Measurements from ENCODE around the gene ARHGEF16.

The ARHGEF16 gene

DNA sequence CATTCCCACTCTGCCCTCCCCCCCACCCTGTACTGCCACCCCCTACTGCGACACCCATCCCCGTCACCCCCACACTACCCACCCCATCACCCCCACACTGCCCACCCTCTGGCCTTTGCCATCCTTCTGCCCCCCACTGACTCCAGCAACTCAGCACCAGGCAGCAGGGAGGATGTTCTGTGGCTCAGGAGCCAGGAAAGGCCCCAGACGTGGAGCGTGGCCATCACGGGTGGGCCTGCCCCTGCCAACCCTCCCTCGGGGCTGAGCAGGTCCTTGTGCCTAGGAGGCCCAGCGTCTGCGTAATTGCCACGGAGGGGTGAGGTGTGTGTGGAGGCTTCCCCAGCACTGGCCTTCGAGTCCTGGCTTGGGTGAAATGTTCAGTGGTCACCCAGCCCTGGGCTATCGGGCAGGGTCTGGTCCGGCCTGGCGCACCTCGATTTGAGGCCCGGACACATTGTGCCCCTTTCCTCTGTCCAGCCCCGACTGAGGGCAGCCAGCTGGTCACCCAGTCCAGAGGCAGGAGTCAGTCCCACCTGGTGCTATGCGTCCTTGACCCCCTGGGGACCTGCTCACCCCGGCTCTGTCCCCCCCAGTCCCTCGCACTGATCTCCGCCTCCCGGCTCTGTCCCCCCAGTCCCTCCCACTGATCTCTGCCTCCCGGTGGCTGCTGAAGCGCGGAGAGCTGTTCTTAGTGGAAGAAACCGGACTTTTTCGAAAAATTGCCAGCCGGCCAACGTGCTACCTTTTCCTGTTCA lies 23.0 kb downstream of the ARHGEF16 start:
- no peak overlapping the region for H2AFZ ChIP-seq

DNA sequence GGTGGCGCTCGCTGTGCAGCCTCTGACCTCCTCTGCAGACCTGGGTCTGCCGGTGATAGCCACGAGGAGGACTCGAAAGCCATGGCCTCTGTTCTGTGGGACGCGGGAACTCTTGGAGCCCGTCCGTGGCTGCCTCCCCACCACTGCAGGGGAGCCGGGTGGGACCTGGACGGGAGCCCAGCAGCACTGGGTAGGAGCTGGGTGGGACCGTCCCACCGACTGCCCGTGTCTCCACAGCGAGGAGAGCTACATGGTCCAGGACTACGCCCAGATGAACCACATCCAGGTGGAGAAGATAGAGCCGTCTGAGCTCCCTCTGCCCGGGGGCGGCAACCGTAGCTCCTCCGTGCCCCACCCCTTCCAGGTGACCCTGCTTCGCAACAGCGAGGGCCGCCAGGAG lies 23.7 kb downstream of the ARHGEF16 start:
- no peak overlapping the region for H3K27ac ChIP-seq
- no peaks in the 10 kb centered on the region for H3K4me1 ChIP-seq
- no peak overlapping the region for H2AFZ ChIP-seq
- H3K27me3 ChIP-seq (ENCODE audit: control insufficient read depth, insufficient read depth, low read length) = no peaks in the 10 kb centered on the region
- no peak overlapping the region for H3K4me2 ChIP-seq (ENCODE audit: low read length)
- no peak overlapping the region for H3K9ac ChIP-seq
- TF ChIP-seq, protein P1, sequence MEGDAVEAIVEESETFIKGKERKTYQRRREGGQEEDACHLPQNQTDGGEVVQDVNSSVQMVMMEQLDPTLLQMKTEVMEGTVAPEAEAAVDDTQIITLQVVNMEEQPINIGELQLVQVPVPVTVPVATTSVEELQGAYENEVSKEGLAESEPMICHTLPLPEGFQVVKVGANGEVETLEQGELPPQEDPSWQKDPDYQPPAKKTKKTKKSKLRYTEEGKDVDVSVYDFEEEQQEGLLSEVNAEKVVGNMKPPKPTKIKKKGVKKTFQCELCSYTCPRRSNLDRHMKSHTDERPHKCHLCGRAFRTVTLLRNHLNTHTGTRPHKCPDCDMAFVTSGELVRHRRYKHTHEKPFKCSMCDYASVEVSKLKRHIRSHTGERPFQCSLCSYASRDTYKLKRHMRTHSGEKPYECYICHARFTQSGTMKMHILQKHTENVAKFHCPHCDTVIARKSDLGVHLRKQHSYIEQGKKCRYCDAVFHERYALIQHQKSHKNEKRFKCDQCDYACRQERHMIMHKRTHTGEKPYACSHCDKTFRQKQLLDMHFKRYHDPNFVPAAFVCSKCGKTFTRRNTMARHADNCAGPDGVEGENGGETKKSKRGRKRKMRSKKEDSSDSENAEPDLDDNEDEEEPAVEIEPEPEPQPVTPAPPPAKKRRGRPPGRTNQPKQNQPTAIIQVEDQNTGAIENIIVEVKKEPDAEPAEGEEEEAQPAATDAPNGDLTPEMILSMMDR (IDR thresholded peaks at IDR 0.05) = no peak
- H3K79me2 ChIP-seq = no peaks in the 10 kb centered on the region
- H3K4me3 ChIP-seq (ENCODE audit: low read depth, low read length) = no peak overlapping the region
- no peaks in the 10 kb centered on the region for H3K9me3 ChIP-seq (ENCODE audit: control insufficient read depth, low read length)
- H3K36me3 ChIP-seq (ENCODE audit: control insufficient read depth, insufficient read depth, low read length) = no peaks in the 10 kb centered on the region

More for the DNA sequence above, 23.0 kb downstream of the ARHGEF16 start:
- H3K9me3 ChIP-seq (ENCODE audit: control insufficient read depth, low read length) = no peaks in the 10 kb centered on the region
- H3K4me1 ChIP-seq = no peaks in the 10 kb centered on the region
- H3K9ac ChIP-seq = no peak overlapping the region
- no peak overlapping the region for H3K4me2 ChIP-seq (ENCODE audit: low read length)
- TF ChIP-seq, protein P1 (IDR thresholded peaks at IDR 0.05) = no peak
- no peaks in the 10 kb centered on the region for H3K79me2 ChIP-seq
- no peak overlapping the region for H3K27ac ChIP-seq
- no peaks in the 10 kb centered on the region for H3K27me3 ChIP-seq (ENCODE audit: control insufficient read depth, insufficient read depth, low read length)
- H3K4me3 ChIP-seq (ENCODE audit: low read depth, low read length) = no peak overlapping the region
- H3K36me3 ChIP-seq (ENCODE audit: control insufficient read depth, insufficient read depth, low read length) = no peaks in the 10 kb centered on the region

DNA sequence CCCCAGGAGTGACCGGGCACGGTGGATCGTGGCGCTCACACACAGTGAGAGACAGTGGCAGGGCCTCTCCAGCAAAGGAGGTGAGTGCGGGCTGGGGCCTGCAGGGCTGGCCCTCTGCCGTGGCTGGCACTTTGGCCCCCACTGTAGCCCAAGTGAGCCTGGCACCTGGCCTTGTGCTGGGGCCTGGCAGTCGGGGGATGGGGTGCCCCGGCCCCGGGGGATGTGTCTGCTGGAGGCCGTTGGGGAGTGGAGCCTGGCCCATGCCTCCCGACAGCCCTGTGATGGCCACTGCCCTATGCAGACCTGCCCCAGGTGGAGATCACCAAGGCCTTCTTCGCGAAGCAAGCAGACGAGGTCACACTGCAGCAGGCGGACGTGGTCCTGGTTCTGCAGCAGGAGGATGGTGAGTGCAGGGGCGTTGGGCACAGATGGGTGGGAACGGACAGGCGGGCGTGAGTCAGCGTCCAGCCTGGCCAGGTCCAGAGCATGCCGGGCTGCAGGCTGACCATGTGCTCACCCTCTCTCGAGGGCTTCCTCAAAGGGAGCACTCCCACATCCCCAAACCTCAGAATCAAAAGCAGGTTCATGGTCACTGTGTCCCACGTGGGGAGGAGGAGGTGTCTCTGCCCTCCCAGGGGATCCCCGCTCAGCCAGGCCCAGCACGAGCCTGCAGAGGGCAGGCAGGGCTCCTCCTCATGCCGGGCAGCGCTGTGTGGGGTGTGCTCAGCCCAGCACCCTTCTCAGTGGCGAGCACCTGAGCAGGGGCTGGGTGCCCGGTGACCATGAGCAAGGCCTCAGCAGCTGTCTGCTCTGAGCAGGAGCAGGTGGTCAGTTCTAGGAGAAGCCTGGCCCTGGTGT lies 25.3 kb downstream of the ARHGEF16 start:
- TF ChIP-seq, protein P1 (IDR thresholded peaks at IDR 0.05) = no peak
- Histone ChIP-seq H3K9me3 (ENCODE audit: control insufficient read depth, low read length) (no peaks in the 10 kb centered on the region), H3K9ac (no peak overlapping the region), H3K4me1 (no peaks in the 10 kb centered on the region), H3K4me2 (ENCODE audit: low read length) (no peak overlapping the region), H2AFZ (no peak overlapping the region), H3K79me2 (no peaks in the 10 kb centered on the region), H3K27me3 (ENCODE audit: control insufficient read depth, insufficient read depth, low read length) (no peaks in the 10 kb centered on the region), H3K27ac (no peak overlapping the region), H3K4me3 (ENCODE audit: low read depth, low read length) (no peak overlapping the region), H3K36me3 (ENCODE audit: control insufficient read depth, insufficient read depth, low read length) (no peaks in the 10 kb centered on the region)

DNA sequence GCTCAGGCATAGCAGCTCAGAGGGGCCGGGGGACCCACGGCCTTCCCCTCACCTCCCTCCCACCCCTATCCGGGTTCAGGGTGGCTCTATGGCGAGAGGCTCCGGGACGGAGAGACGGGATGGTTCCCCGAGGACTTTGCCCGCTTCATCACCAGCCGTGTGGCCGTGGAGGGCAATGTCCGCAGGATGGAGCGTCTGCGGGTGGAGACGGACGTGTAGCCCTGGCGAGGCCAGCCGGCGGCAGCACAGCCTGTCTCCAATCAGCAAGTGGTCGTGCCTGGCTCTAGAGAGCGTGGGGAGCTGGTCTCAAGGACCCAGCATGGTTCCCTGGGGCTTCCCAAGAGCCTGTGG lies 25.9 kb downstream of the ARHGEF16 start:
- no peaks in the 10 kb centered on the region for H3K9me3 ChIP-seq (ENCODE audit: control insufficient read depth, low read length)
- no peak overlapping the region for H3K4me2 ChIP-seq (ENCODE audit: low read length)
- no peaks in the 10 kb centered on the region for H3K36me3 ChIP-seq (ENCODE audit: control insufficient read depth, insufficient read depth, low read length)
- no peak overlapping the region for H3K9ac ChIP-seq
- no peak overlapping the region for H2AFZ ChIP-seq
- H3K4me1 ChIP-seq = no peaks in the 10 kb centered on the region
- TF ChIP-seq, protein P1 (IDR thresholded peaks at IDR 0.05) = no peak
- H3K27me3 ChIP-seq (ENCODE audit: control insufficient read depth, insufficient read depth, low read length) = no peaks in the 10 kb centered on the region
- no peaks in the 10 kb centered on the region for H3K79me2 ChIP-seq
- no peak overlapping the region for H3K27ac ChIP-seq
- no peak overlapping the region for H3K4me3 ChIP-seq (ENCODE audit: low read depth, low read length)
